ENCODE results near the gene OR2AG1. TPM values are rescaled to one million over a fixed set of nuclear protein-coding genes. Genes with fewer than 3 reads are reported as not detected.

The OR2AG1 gene
- total and polyA plus RNA-seq, 7 donors = not detected

GRCh38 chr11:6755953-6756347, 26.9 kb upstream of the OR2AG1 start:
- H3K27me3 ChIP-seq = no peaks in the 10 kb centered on the region
- no peak for TF ChIP-seq POLR2AphosphoS5 (IDR thresholded peaks at IDR 0.05)
- TF ChIP-seq EP300 (IDR thresholded peaks at IDR 0.05) = no peak
- TF ChIP-seq CTCF (IDR thresholded peaks at IDR 0.05) = no peak
- TF ChIP-seq POLR2A (IDR thresholded peaks at IDR 0.05) = no peak
- H3K4me1 ChIP-seq = no peaks in the 10 kb centered on the region
- DNase-seq = no peak
- no peak overlapping the region for H3K27ac ChIP-seq
- H3K36me3 ChIP-seq = no peaks in the 10 kb centered on the region
- 14 to 67% methylated on average over 1 of the region's 1 CpG for WGBS, 2 donors
- no peak overlapping the region for H3K4me3 ChIP-seq
- intact Hi-C loops (cut with DNase I) = no loop called here
- no peaks in the 10 kb centered on the region for H3K9me3 ChIP-seq

- Histone ChIP-seq H3K27ac (no peak overlapping the region), H3K4me1 (no peaks in the 10 kb centered on the region), H3K36me3 (no peaks in the 10 kb centered on the region), H3K9me3 (no peaks in the 10 kb centered on the region), H3K4me3 (no peak overlapping the region), H3K27me3 (no peaks in the 10 kb centered on the region)
- DNase-seq = no peak
- intact Hi-C loops (cut with DNase I) = no loop called here
- WGBS, 2 donors = 48 to 52% methylated on average over 2 of the region's 2 CpGs
- TF ChIP-seq CTCF (IDR thresholded peaks at IDR 0.05) (peak in 2 of 4 experiments; percentile 30 to 32), EP300 (IDR thresholded peaks at IDR 0.05) (no peak), POLR2AphosphoS5 (IDR thresholded peaks at IDR 0.05) (no peak), POLR2A (IDR thresholded peaks at IDR 0.05) (no peak)
Measured at GRCh38 chr11:6757373-6757967, 25.4 kb upstream of the OR2AG1 start.

- no peaks in the 10 kb centered on the region for H3K36me3 ChIP-seq
- intact Hi-C loops (cut with DNase I) = no loop called here
- no peaks in the 10 kb centered on the region for H3K27me3 ChIP-seq
- no peak within 1 kb of the TSS for H3K4me3 ChIP-seq
- no peaks in the 10 kb centered on the region for H3K9me3 ChIP-seq
- 57 to 91% methylated on average over 4 of the region's 4 CpGs for WGBS, 2 donors
- no peak for DNase-seq
- H3K27ac ChIP-seq = no peak within 1 kb of the TSS
- no peaks in the 10 kb centered on the region for H3K4me1 ChIP-seq
- TF ChIP-seq EP300 (IDR thresholded peaks at IDR 0.05) = no peak
- TF ChIP-seq POLR2AphosphoS5 (IDR thresholded peaks at IDR 0.05) = no peak
Measured at GRCh38 chr11:6771926-6772893, 10.6 kb upstream of the OR2AG1 start, which contains the start of gene OR2AG2. Gene OR2AG2, minus strand, starts transcription at chr11:6771976. Its CDS starts 3,019 bp downstream, at chr11:6768957.

GRCh38 chr11:6778518-6778917, 4.3 kb upstream of the OR2AG1 start:
- Histone ChIP-seq H3K36me3 (no peaks in the 10 kb centered on the region), H3K9me3 (no peaks in the 10 kb centered on the region), H3K4me1 (no peaks in the 10 kb centered on the region), H3K27me3 (no peaks in the 10 kb centered on the region), H3K27ac (no peak overlapping the region), H3K4me3 (no peak overlapping the region)
- intact Hi-C loops (cut with DNase I) = no loop called here
- TF ChIP-seq CTCF (IDR thresholded peaks at IDR 0.05) (no peak), POLR2AphosphoS5 (IDR thresholded peaks at IDR 0.05) (no peak), EP300 (IDR thresholded peaks at IDR 0.05) (no peak), POLR2A (IDR thresholded peaks at IDR 0.05) (no peak)
- no peak for DNase-seq

- no peaks in the 10 kb centered on the region for H3K27me3 ChIP-seq
- no peak overlapping the region for H3K27ac ChIP-seq
- intact Hi-C loops (cut with DNase I) = no loop called here
- no peak for TF ChIP-seq EP300 (IDR thresholded peaks at IDR 0.05)
- H3K4me3 ChIP-seq = no peak overlapping the region
- H3K9me3 ChIP-seq = no peaks in the 10 kb centered on the region
- DNase-seq = no peak
- no peaks in the 10 kb centered on the region for H3K4me1 ChIP-seq
- H3K36me3 ChIP-seq = no peaks in the 10 kb centered on the region
Measured at GRCh38 chr11:6780829-6781228, 2.0 kb upstream of the OR2AG1 start.

All from sigmoid colon (tissue), 7 donors.